Measurements from ENCODE around the gene PKMYT1. TPM values are rescaled to one million over a fixed set of nuclear protein-coding genes. Genes with fewer than 3 reads are reported as not detected.

PKMYT1 gene
- total RNA-seq, 1 donor from 2014 or later = 21.8 TPM

- no peaks in the 10 kb centered on the region for H3K36me3 Mint-ChIP-seq
- H3K27ac Mint-ChIP-seq = no peak overlapping the region
- H3K9me3 Mint-ChIP-seq = no peaks in the 10 kb centered on the region
Observed at GRCh38 chr16:2983706-2984136, 3.5 kb upstream of the PKMYT1 start.

GRCh38 chr16:2982402-2982801, 2.2 kb upstream of the PKMYT1 start:
- no peak for DNase-seq (ENCODE audit: low spot score in 2 of 2, unreplicated experiment in 2 of 2)
- Mint-ChIP-seq H3K36me3 (no peaks in the 10 kb centered on the region), H3K4me1 (peaks cover 23% of the 10 kb centered on the region), H3K9me3 (no peaks in the 10 kb centered on the region), H3K27ac (peak overlapping the region; percentile 67), H3K27me3 (ENCODE audit: low read depth) (peaks cover 2% of the 10 kb centered on the region), H3K4me3 (peak overlapping the region; percentile 75)
- no peak for TF ChIP-seq CTCF (IDR thresholded peaks at IDR 0.05; ENCODE audit: unreplicated experiment)

More at GRCh38 chr16:2983706-2984136, 3.5 kb upstream of the PKMYT1 start:
- Mint-ChIP-seq H3K4me3 (peak overlapping the region; percentile 38), H3K4me1 (peaks cover 32% of the 10 kb centered on the region), H3K27me3 (ENCODE audit: low read depth) (peaks cover 2% of the 10 kb centered on the region)
- peak; percentile 93 for TF ChIP-seq CTCF (IDR thresholded peaks at IDR 0.05; ENCODE audit: unreplicated experiment)
- peak; percentile 74 to 84 for DNase-seq (ENCODE audit: low spot score in 2 of 2, unreplicated experiment in 2 of 2)

- Mint-ChIP-seq H3K27me3 (ENCODE audit: low read depth) (peaks cover 2% of the 10 kb centered on the region), H3K4me1 (peaks cover 23% of the 10 kb centered on the region), H3K36me3 (no peaks in the 10 kb centered on the region), H3K27ac (peak overlapping the region; percentile 87), H3K4me3 (peak overlapping the region; percentile 75), H3K9me3 (no peaks in the 10 kb centered on the region)
- no peak for TF ChIP-seq CTCF (IDR thresholded peaks at IDR 0.05; ENCODE audit: unreplicated experiment)
- no peak for DNase-seq (ENCODE audit: low spot score in 2 of 2, unreplicated experiment in 2 of 2)
Observed at GRCh38 chr16:2981899-2982250, 1.6 kb upstream of the PKMYT1 start.

- peaks cover 20% of the 10 kb centered on the region for H3K4me1 Mint-ChIP-seq
- H3K36me3 Mint-ChIP-seq = no peaks in the 10 kb centered on the region
- TF ChIP-seq CTCF (IDR thresholded peaks at IDR 0.05; ENCODE audit: unreplicated experiment) = no peak
- peaks cover 2% of the 10 kb centered on the region for H3K27me3 Mint-ChIP-seq (ENCODE audit: low read depth)
- peak overlapping the region; percentile 75 for H3K4me3 Mint-ChIP-seq
- peak overlapping the region; percentile 87 for H3K27ac Mint-ChIP-seq
- H3K9me3 Mint-ChIP-seq = no peaks in the 10 kb centered on the region
- DNase-seq (ENCODE audit: low spot score in 2 of 2, unreplicated experiment in 2 of 2) = no peak
Observed at GRCh38 chr16:2981177-2981898, 1.1 kb upstream of the PKMYT1 start.

GRCh38 chr16:2979669-2980226, 498 bp downstream of the PKMYT1 start:
- no peak for DNase-seq (ENCODE audit: low spot score in 2 of 2, unreplicated experiment in 2 of 2)
- H3K27ac Mint-ChIP-seq = peak overlapping the region; percentile 72
- no peaks in the 10 kb centered on the region for H3K9me3 Mint-ChIP-seq
- H3K4me3 Mint-ChIP-seq = peak overlapping the region; percentile 74
- H3K27me3 Mint-ChIP-seq (ENCODE audit: low read depth) = peaks cover 2% of the 10 kb centered on the region
- H3K36me3 Mint-ChIP-seq = no peaks in the 10 kb centered on the region
- TF ChIP-seq CTCF (IDR thresholded peaks at IDR 0.05; ENCODE audit: unreplicated experiment) = no peak
- peaks cover 20% of the 10 kb centered on the region for H3K4me1 Mint-ChIP-seq

All from mesothelial cell of epicardium (in vitro differentiated cells).